ENCODE data around the gene NPPB.
A peak's percentile ranks its signal among the peaks of the same experiment; 100 is the strongest.

The NPPB gene

GRCh38 chr1:11893907-11894251 is 35.1 kb upstream of the NPPB start:
- no peak overlapping the region for H3K4me3 ChIP-seq (replicated peaks; ENCODE audit: insufficient read depth, low read length)
- H3K27me3 ChIP-seq (ENCODE audit: insufficient read depth, poor library complexity, severe bottlenecking), result peaks cover 10% of the 10 kb centered on the region
- TF ChIP-seq CTCF (IDR thresholded peaks at IDR 0.05; ENCODE audit: insufficient read depth, low read length) (peak; percentile 96), GABPA (IDR thresholded peaks at IDR 0.05; ENCODE audit: low read depth) (no peak)
- H3K27ac ChIP-seq (replicated peaks), result no peak overlapping the region
- peak; percentile 54 to 65 for DNase-seq (ENCODE audit: low read depth in 1 of 2, low spot score in 1 of 2)

- no peak overlapping the region for H3K27ac ChIP-seq (replicated peaks)
- no peak overlapping the region for H3K4me3 ChIP-seq (replicated peaks; ENCODE audit: insufficient read depth, low read length)
- DNase-seq (ENCODE audit: low read depth in 1 of 2, low spot score in 1 of 2), result no peak
- no peaks in the 10 kb centered on the region for H3K27me3 ChIP-seq (ENCODE audit: insufficient read depth, poor library complexity, severe bottlenecking)
- TF ChIP-seq REST (IDR thresholded peaks at IDR 0.05; ENCODE audit: insufficient replicate concordance, low read depth) (no peak), GABPA (IDR thresholded peaks at IDR 0.05; ENCODE audit: low read depth) (no peak), CTCF (IDR thresholded peaks at IDR 0.05; ENCODE audit: insufficient read depth, low read length) (no peak), SPI1 (IDR thresholded peaks at IDR 0.05; ENCODE audit: borderline replicate concordance, low read depth) (no peak), POLR2AphosphoS5 (IDR thresholded peaks at IDR 0.05; ENCODE audit: low read depth) (no peak)
Measured at GRCh38 chr1:11891433-11892186, 32.9 kb upstream of the NPPB start.

GRCh38 chr1:11888877-11889208 is 30.1 kb upstream of the NPPB start:
- no peak for DNase-seq (ENCODE audit: low read depth in 1 of 2, low spot score in 1 of 2)
- no peak overlapping the region for H3K4me3 ChIP-seq (replicated peaks; ENCODE audit: insufficient read depth, low read length)
- TF ChIP-seq CTCF (IDR thresholded peaks at IDR 0.05; ENCODE audit: insufficient read depth, low read length) (no peak), POLR2AphosphoS5 (IDR thresholded peaks at IDR 0.05; ENCODE audit: low read depth) (no peak), SPI1 (IDR thresholded peaks at IDR 0.05; ENCODE audit: borderline replicate concordance, low read depth) (no peak), GABPA (IDR thresholded peaks at IDR 0.05; ENCODE audit: low read depth) (no peak), REST (IDR thresholded peaks at IDR 0.05; ENCODE audit: insufficient replicate concordance, low read depth) (no peak)
- H3K27me3 ChIP-seq (ENCODE audit: insufficient read depth, poor library complexity, severe bottlenecking), result no peaks in the 10 kb centered on the region
- H3K27ac ChIP-seq (replicated peaks), result no peak overlapping the region
